Neural cell (in vitro differentiated cells): ENCODE measurements around the gene AMDHD2. TPM values are rescaled to one million over a fixed set of nuclear protein-coding genes. Genes with fewer than 3 reads are reported as not detected.

Source experiments
- H2AFZ ChIP-seq: fragments of 200-600, 300-800 bp; sonication (generic), shearing (Covaris generic); 2 replicates; pipeline ENCODE4 v1.6.0; 2014; ENCODE audit warnings: low read depth, mild to moderate bottlenecking, antibody characterized with exemption, low read length, moderate library complexity
- H3F3A ChIP-seq: fragments of 200-600 bp; shearing (Covaris generic); 2 replicates; pipeline ENCODE4 v1.6.1; 2016; ENCODE audit warnings: mild to moderate bottlenecking, moderate library complexity, mixed read lengths, antibody characterized with exemption, low read length; ENCODE audit not compliant: insufficient read depth, poor library complexity, severe bottlenecking
- H3K27ac ChIP-seq: fragments of 200-600, 300-800 bp; sonication (generic), shearing (Covaris generic); 2 replicates; pipeline ENCODE4 v1.5.1; 2014; ENCODE audit warnings: mild to moderate bottlenecking, low read length, moderate library complexity
- H3K27me3 ChIP-seq: fragments of 300-800, 200-600 bp; sonication (generic), shearing (Covaris generic); 2 replicates; pipeline ENCODE4 v1.6.0; 2014; ENCODE audit warnings: mild to moderate bottlenecking, low read depth, low read length, moderate library complexity; ENCODE audit not compliant: insufficient read depth
- H3K36me3 ChIP-seq: fragments of 300-800, 200-600 bp; sonication (generic), shearing (Covaris generic); 2 replicates; pipeline ENCODE4 v1.5.1; 2014; ENCODE audit warnings: mild to moderate bottlenecking, antibody characterized with exemption, low read length, moderate library complexity; ENCODE audit not compliant: insufficient read depth
- H3K4me2 ChIP-seq: fragments of 300-800, 200-600 bp; sonication (generic), shearing (Covaris generic); 2 replicates; pipeline ENCODE4 v1.6.0; 2014; ENCODE audit warnings: mild to moderate bottlenecking, low read length
- H3K4me3 ChIP-seq: fragments of 300-800, 200-600 bp; sonication (generic), shearing (Covaris generic); 2 replicates; pipeline ENCODE4 v1.5.1; 2014; ENCODE audit warnings: mild to moderate bottlenecking, low read length, moderate library complexity
- H3K79me2 ChIP-seq: fragments of 200-600 bp; shearing (Covaris generic); replicated peaks from 2 replicates; pipeline ENCODE4 v1.6.0; 2014; ENCODE audit warnings: mild to moderate bottlenecking, low read length, moderate library complexity; ENCODE audit not compliant: insufficient read depth
- H3K9ac ChIP-seq: fragments of 300-800, 200-600 bp; sonication (generic), shearing (Covaris generic); 2 replicates; pipeline ENCODE4 v1.6.1; 2016; ENCODE audit warnings: mild to moderate bottlenecking, low read length, mixed read lengths
- H3K9me2 ChIP-seq: fragments of 200-600 bp; shearing (Covaris generic); 2 replicates; pipeline ENCODE4 v1.6.1; 2016; ENCODE audit warnings: mild to moderate bottlenecking, low read length, mixed read lengths; ENCODE audit not compliant: insufficient read depth
- H3K9me3 ChIP-seq: fragments of 200-600, 300-800 bp; sonication (generic), shearing (Covaris generic); 2 replicates; pipeline ENCODE4 v1.6.1; 2016; ENCODE audit warnings: mild to moderate bottlenecking, mixed run types, low read length, moderate library complexity, mixed read lengths
- H4K20me1 ChIP-seq: fragments of 200-600 bp; shearing (Covaris generic); 2 replicates; pipeline ENCODE4 v1.6.1; 2016; ENCODE audit warnings: mild to moderate bottlenecking, mixed run types; ENCODE audit not compliant: insufficient read depth
- EP300 ChIP-seq: fragments of 450-650 bp; conservative IDR thresholded peaks from 2 replicates; pipeline ENCODE4 v1.6.1; 2014; ENCODE audit warnings: antibody characterized with exemption, mild to moderate bottlenecking, moderate library complexity; ENCODE audit not compliant: poor library complexity, severe bottlenecking
- EZH2 ChIP-seq: fragments of 200-600, 300-800 bp; shearing (Covaris generic), sonication (generic); IDR thresholded peaks from 2 replicates; pipeline ENCODE4 v1.6.1; 2014; ENCODE audit warnings: antibody characterized with exemption, low read length, borderline replicate concordance, mild to moderate bottlenecking; ENCODE audit not compliant: insufficient read depth, poor library complexity, severe bottlenecking
- MXI1 ChIP-seq: fragments of 450-650 bp; conservative IDR thresholded peaks from 2 replicates; pipeline ENCODE4 v1.6.1; 2014; ENCODE audit warnings: antibody characterized with exemption, mild to moderate bottlenecking; ENCODE audit not compliant: poor library complexity, severe bottlenecking
- POLR2AphosphoS5 ChIP-seq: IDR thresholded peaks from 2 replicates; pipeline ENCODE4 v1.6.1; 2012
- RAD21 ChIP-seq: fragments of 450-650 bp; conservative IDR thresholded peaks from 2 replicates; pipeline ENCODE4 v1.6.1; 2014; ENCODE audit warnings: antibody characterized with exemption, mild to moderate bottlenecking, moderate library complexity
- REST ChIP-seq: IDR thresholded peaks from 2 replicates; pipeline ENCODE4 v1.6.1; 2012; ENCODE audit warnings: borderline replicate concordance
- SMC3 ChIP-seq: fragments of 450-650 bp; conservative IDR thresholded peaks from 2 replicates; pipeline ENCODE4 v1.6.1; 2014; ENCODE audit warnings: antibody characterized with exemption, mild to moderate bottlenecking, moderate library complexity; ENCODE audit not compliant: poor library complexity
- TAF1 ChIP-seq: IDR thresholded peaks from 2 replicates; pipeline ENCODE4 v1.6.1; 2012; ENCODE audit warnings: low read depth
- polyA plus RNA-seq: library from polyadenylated mRNA; depleted of rRNA; stranded (reverse); fragments of >200 nt; gene quantifications from 2 replicates; pipeline ENCODE4 v1.2.3, GENCODE V29; 2014
- TF ChIP-seq, protein P1 (sequence below): fragments of 450-650 bp; IDR thresholded peaks from 2 replicates; pipeline ENCODE4 v1.5.1; 2014; ENCODE audit warnings: antibody characterized with exemption, mild to moderate bottlenecking, moderate library complexity; ENCODE audit not compliant: poor library complexity, severe bottlenecking

The AMDHD2 gene
- polyA plus RNA-seq, 1 donor from 2014 or later: 50.0 TPM

GRCh38 chr16:2482249-2482648 is 37.9 kb upstream of the AMDHD2 start:
- Histone ChIP-seq H3K27ac (no peak overlapping the region), H3K9me3 (no peaks in the 10 kb centered on the region), H3K9ac (no peak overlapping the region), H3F3A (no peaks in the 10 kb centered on the region), H3K79me2 (no peaks in the 10 kb centered on the region), H3K9me2 (no peaks in the 10 kb centered on the region), H3K4me3 (no peak overlapping the region), H3K27me3 (no peaks in the 10 kb centered on the region), H4K20me1 (no peaks in the 10 kb centered on the region), H3K36me3 (no peaks in the 10 kb centered on the region), H3K4me2 (no peak overlapping the region), H2AFZ (no peak overlapping the region)
- no peak for TF ChIP-seq RAD21
- no peak for TF ChIP-seq EZH2
- TF ChIP-seq SMC3: no peak
- TF ChIP-seq EP300: no peak
- no peak for TF ChIP-seq REST
- no peak for TF ChIP-seq POLR2AphosphoS5

DNA sequence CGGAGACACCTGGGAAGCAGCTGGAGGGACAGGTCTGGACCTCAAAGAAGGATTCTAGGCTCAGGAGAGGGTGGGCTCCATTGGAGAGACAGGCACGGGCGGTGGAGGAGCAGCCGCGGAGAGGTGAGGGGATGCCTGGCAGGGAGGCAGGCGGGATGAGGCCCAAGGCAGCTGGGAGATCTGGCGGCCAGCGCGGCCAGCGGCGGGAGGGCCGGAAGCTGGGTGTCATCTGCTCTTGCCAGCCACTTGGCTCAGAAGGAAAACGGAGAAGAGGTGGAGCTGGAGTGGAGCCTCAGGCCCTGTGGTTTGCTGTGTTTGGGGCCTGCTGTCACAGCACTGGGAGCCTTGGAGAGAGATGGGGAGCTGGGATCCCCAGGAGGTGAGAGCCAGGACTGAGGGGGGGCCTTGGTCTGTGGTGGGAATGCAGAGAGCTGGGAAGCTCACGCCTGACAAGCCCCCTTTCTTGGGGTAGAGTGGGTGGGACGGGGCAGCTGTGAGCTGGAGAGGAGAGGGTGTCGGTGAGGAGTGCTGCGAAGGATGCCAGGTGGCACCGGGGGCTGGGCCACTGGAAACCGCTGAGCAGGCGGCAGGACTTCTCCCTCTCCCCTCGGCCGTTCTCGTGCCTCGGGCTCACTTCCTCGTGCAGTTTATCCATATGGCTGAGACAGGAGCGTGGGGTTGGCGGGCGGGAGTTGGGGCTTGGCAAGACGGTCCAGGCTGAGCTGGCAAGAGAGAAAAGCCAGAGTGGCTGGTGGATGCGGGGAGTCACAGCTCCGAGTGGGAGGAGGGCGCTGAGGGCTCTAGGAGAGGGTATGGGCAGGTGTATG is 37.2 kb upstream of the AMDHD2 start:
- no peak overlapping the region for H3K4me2 ChIP-seq
- no peak overlapping the region for H3K4me3 ChIP-seq
- H2AFZ ChIP-seq: no peak overlapping the region
- H3K9me3 ChIP-seq: no peaks in the 10 kb centered on the region
- H3K9ac ChIP-seq: no peak overlapping the region
- H3K79me2 ChIP-seq: no peaks in the 10 kb centered on the region
- no peaks in the 10 kb centered on the region for H3K27me3 ChIP-seq
- H3K36me3 ChIP-seq: no peaks in the 10 kb centered on the region
- no peaks in the 10 kb centered on the region for H4K20me1 ChIP-seq
- no peaks in the 10 kb centered on the region for H3K9me2 ChIP-seq
- H3K27ac ChIP-seq: no peak overlapping the region
- H3F3A ChIP-seq: no peaks in the 10 kb centered on the region
- no peak for TF ChIP-seq EP300
- TF ChIP-seq EZH2: no peak
- TF ChIP-seq POLR2AphosphoS5: no peak
- no peak for TF ChIP-seq TAF1
- TF ChIP-seq REST: no peak
- no peak for TF ChIP-seq RAD21
- TF ChIP-seq, protein P1, sequence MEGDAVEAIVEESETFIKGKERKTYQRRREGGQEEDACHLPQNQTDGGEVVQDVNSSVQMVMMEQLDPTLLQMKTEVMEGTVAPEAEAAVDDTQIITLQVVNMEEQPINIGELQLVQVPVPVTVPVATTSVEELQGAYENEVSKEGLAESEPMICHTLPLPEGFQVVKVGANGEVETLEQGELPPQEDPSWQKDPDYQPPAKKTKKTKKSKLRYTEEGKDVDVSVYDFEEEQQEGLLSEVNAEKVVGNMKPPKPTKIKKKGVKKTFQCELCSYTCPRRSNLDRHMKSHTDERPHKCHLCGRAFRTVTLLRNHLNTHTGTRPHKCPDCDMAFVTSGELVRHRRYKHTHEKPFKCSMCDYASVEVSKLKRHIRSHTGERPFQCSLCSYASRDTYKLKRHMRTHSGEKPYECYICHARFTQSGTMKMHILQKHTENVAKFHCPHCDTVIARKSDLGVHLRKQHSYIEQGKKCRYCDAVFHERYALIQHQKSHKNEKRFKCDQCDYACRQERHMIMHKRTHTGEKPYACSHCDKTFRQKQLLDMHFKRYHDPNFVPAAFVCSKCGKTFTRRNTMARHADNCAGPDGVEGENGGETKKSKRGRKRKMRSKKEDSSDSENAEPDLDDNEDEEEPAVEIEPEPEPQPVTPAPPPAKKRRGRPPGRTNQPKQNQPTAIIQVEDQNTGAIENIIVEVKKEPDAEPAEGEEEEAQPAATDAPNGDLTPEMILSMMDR: no peak
- TF ChIP-seq SMC3: no peak
- TF ChIP-seq MXI1: no peak
